Left cardiac atrium (tissue), 4 donors: ENCODE results near the gene FRMD3. TPM values are rescaled to one million over a fixed set of nuclear protein-coding genes. Genes with fewer than 3 reads are reported as not detected.

Source experiments
- ATAC-seq, 2 donors: fragments of 200-7000 bp; cut with Tn5 transposase; one replicate each; pipeline ENCODE4 v1.9.1; 2020; ENCODE audit warnings: mild to moderate bottlenecking in 2 of 2, moderate library complexity in 2 of 2
- DNase-seq: peaks from one replicate; pipeline ENCODE4 v3.0.0-alpha.2; 2020
- intact Hi-C, 2 donors: fragments of 100-400 bp; cut with DNase I; formaldehyde crosslinking; loops; one replicate each; pipeline versions ENCODE4 v1.14.1 to v1.15.1; 2022 to 2023
- long read RNA-seq: library from polyadenylated mRNA; unstranded; transcript quantifications from one replicate; pipeline ENCODE4 v2.0.0, GENCODE V29; 2021
- total RNA-seq, 2 donors: library from RNA; stranded (reverse); fragmentation: NEBNext Ultra II Directional; extraction: Animal tissue kit (Norgen Biotek cat#: 25700); gene quantifications; one replicate each; pipeline ENCODE4 v1.2.1, GENCODE V29; 2021
- donor health status: DM: no; HTN: yes; CAD: no.
- donor health status: DM: no; HTN: yes; CAD: no; lungs with severe emphysema.
- donor health status: DM: yes; HTN: yes; CAD: no.
- donor health status: Dilated cardiomyopathy.

The FRMD3 gene
- 10 to 100 TPM; 40.0 to 63.6 TPM for total RNA-seq
- long read RNA-seq, full-length matches to known transcripts: 36 of 56 reads
- long read RNA-seq, partial matches to known transcripts: 6 of 56 reads
- long read RNA-seq, other reads (novel, unspliced or antisense): 14 of 56 reads

- peak; percentile 96 to 97 for ATAC-seq
- intact Hi-C loops: loop anchor here (1.0 to 10.0 kb wide), 2 partner anchors 204 to 319 kb away; no protein-coding TSS in a partner anchor
- DNase-seq: peak; percentile 89
These were observed at the start of gene FRMD3 for GRCh38 chr9:83538172-83538889. TSS of gene FRMD3 (minus strand) at chr9:83538401. CDS start at chr9:83538231, 170 bp downstream.

- ATAC-seq: no peak
- no peak for DNase-seq
- intact Hi-C loops: no loop called here
These were observed 46.8 kb upstream of the FRMD3 start for GRCh38 chr9:83584995-83585394.

- DNase-seq (peak; percentile 49), ATAC-seq (peak; percentile 80 to 86)
- intact Hi-C loops: no loop called here
These were observed 45.2 kb upstream of the FRMD3 start for GRCh38 chr9:83583151-83584014.

GRCh38 chr9:83582029-83582428 is 43.8 kb upstream of the FRMD3 start:
- intact Hi-C loops: no loop called here
- DNase-seq (no peak), ATAC-seq (peak in 1 of 2 donors; percentile 77)

GRCh38 chr9:83574482-83574881 is 36.3 kb upstream of the FRMD3 start:
- DNase-seq (no peak), ATAC-seq (no peak)
- intact Hi-C loops: no loop called here

- ATAC-seq: peak; percentile 47 to 74
- DNase-seq: no peak
These were observed 34.3 kb upstream of the FRMD3 start for GRCh38 chr9:83572524-83572923.

GRCh38 chr9:83570359-83570758 is 32.2 kb upstream of the FRMD3 start:
- peak in 1 of 2 donors; percentile 87 for ATAC-seq

More at GRCh38 chr9:83572524-83572923, 34.3 kb upstream of the FRMD3 start:
- intact Hi-C loops: no loop called here

GRCh38 chr9:83569326-83569725 is 31.1 kb upstream of the FRMD3 start:
- intact Hi-C loops: no loop called here
- ATAC-seq: no peak
- no peak for DNase-seq

More at GRCh38 chr9:83570359-83570758, 32.2 kb upstream of the FRMD3 start:
- intact Hi-C loops: no loop called here
- no peak for DNase-seq

GRCh38 chr9:83563360-83563759 is 25.2 kb upstream of the FRMD3 start:
- DNase-seq: no peak
- intact Hi-C loops: no loop called here
- ATAC-seq: no peak

GRCh38 chr9:83560169-83560826 is 22.1 kb upstream of the FRMD3 start:
- peak; percentile 94 for ATAC-seq
- intact Hi-C loops: no loop called here
- DNase-seq: peak; percentile 50

GRCh38 chr9:83557771-83558170 is 19.6 kb upstream of the FRMD3 start:
- intact Hi-C loops: no loop called here
- no peak for DNase-seq
- no peak for ATAC-seq

GRCh38 chr9:83557317-83557716 is 19.1 kb upstream of the FRMD3 start:
- intact Hi-C loops: no loop called here
- ATAC-seq (no peak), DNase-seq (no peak)

- intact Hi-C loops: no loop called here
- DNase-seq (peak; percentile 25), ATAC-seq (peak; percentile 23 to 72)
These were observed 16.1 kb upstream of the FRMD3 start for GRCh38 chr9:83554278-83554677.

GRCh38 chr9:83544002-83544698 is 5.9 kb upstream of the FRMD3 start:
- intact Hi-C loops: no loop called here
- peak; percentile 88 to 95 for ATAC-seq
- peak; percentile 53 for DNase-seq

GRCh38 chr9:83538890-83539238 is 663 bp upstream of the FRMD3 start:
- intact Hi-C loops: loop anchor here (1.0 to 10.0 kb wide), 2 partner anchors 204 to 320 kb away; no protein-coding TSS in a partner anchor
- DNase-seq (no peak), ATAC-seq (no peak)

- ATAC-seq (peak; percentile 23 to 27), DNase-seq (peak; percentile 28)
- intact Hi-C loops: loop anchor here (1.0 to 10.0 kb wide), 2 partner anchors 203 to 318 kb away; no protein-coding TSS in a partner anchor
These were observed 650 bp downstream of the FRMD3 start for GRCh38 chr9:83537331-83538171.

- intact Hi-C loops: loop anchor here in 1 of 2 donors (10.0 kb wide), 1 partner anchor 202 kb away; no protein-coding TSS in a partner anchor
- ATAC-seq (no peak), DNase-seq (no peak)
These were observed 1.9 kb downstream of the FRMD3 start for GRCh38 chr9:83536332-83536731.

- ATAC-seq (no peak), DNase-seq (no peak)
- intact Hi-C loops: loop anchor here in 1 of 2 donors (10.0 kb wide), 1 partner anchor 201 kb away; no protein-coding TSS in a partner anchor
These were observed 2.5 kb downstream of the FRMD3 start for GRCh38 chr9:83535736-83536135.
